Left kidney (tissue), 2 donors: ENCODE measurements around the gene POC1A. TPM values are rescaled to one million over a fixed set of nuclear protein-coding genes. Genes with fewer than 3 reads are reported as not detected.

ENCODE experiments used
- DNase-seq: peaks from one replicate; pipeline ENCODE4 v3.0.0-alpha.2; 2013
- polyA plus RNA-seq: library from polyadenylated mRNA; unstranded; fragments of 120-200 nt; gene quantifications from one replicate; pipeline ENCODE4 v1.2.1, GENCODE V29; 2013; ENCODE audit not compliant: insufficient read length

Gene POC1A
- polyA plus RNA-seq, 1 donor, result 10.5 TPM

- DNase-seq, result no peak
These were observed 87.2 kb downstream of the POC1A start for GRCh38 chr3:52067046-52067445.

GRCh38 chr3:52065264-52065756 is 88.9 kb downstream of the POC1A start:
- no peak for DNase-seq

- no peak for DNase-seq
These were observed 89.7 kb downstream of the POC1A start for GRCh38 chr3:52064561-52064960.

- no peak for DNase-seq
These were observed 91.0 kb downstream of the POC1A start for GRCh38 chr3:52063026-52063723.

- no peak for DNase-seq
These were observed 91.7 kb downstream of the POC1A start for GRCh38 chr3:52062505-52062904.

GRCh38 chr3:52061121-52061910 is 92.9 kb downstream of the POC1A start:
- no peak for DNase-seq

- DNase-seq, result no peak
These were observed 94.4 kb downstream of the POC1A start for GRCh38 chr3:52059781-52060180.

GRCh38 chr3:52057812-52058495 is 96.3 kb downstream of the POC1A start:
- no peak for DNase-seq

GRCh38 chr3:52056968-52057811 is 97.0 kb downstream of the POC1A start:
- peak; percentile 99 for DNase-seq

- peak; percentile 79 for DNase-seq
These were observed 97.7 kb downstream of the POC1A start, which contains the start of gene DUSP7 for GRCh38 chr3:52056521-52056967. TSS of gene DUSP7 (minus strand) at chr3:52056571. CDS start at chr3:52056366, 205 bp downstream.

- no peak for DNase-seq
These were observed 98.5 kb downstream of the POC1A start for GRCh38 chr3:52055537-52056351.

GRCh38 chr3:52054661-52055511 is 99.3 kb downstream of the POC1A start:
- no peak for DNase-seq

- no peak for DNase-seq
These were observed 100.6 kb downstream of the POC1A start for GRCh38 chr3:52053307-52054304.

- peak; percentile 50 for DNase-seq
These were observed 101.4 kb downstream of the POC1A start for GRCh38 chr3:52052831-52053306.

- no peak for DNase-seq
These were observed 102.8 kb downstream of the POC1A start for GRCh38 chr3:52051444-52051843.

- no peak for DNase-seq
These were observed 103.7 kb downstream of the POC1A start for GRCh38 chr3:52050571-52050970.

- no peak for DNase-seq
These were observed 104.7 kb downstream of the POC1A start for GRCh38 chr3:52049503-52049902.

GRCh38 chr3:52047295-52047960 is 106.8 kb downstream of the POC1A start:
- no peak for DNase-seq
